ENCODE measurements around the gene CHCHD10.
A peak's percentile ranks its signal among the peaks of the same experiment; 100 is the strongest.

CHCHD10 gene

GRCh38 chr22:23763579-23763945 is 4.2 kb downstream of the CHCHD10 start:
- peak overlapping the region; percentile 66 for H3K4me3 ChIP-seq (ENCODE audit: low read length)
- no peaks in the 10 kb centered on the region for H3K27me3 ChIP-seq (ENCODE audit: control insufficient read depth, low read length)
- H3K9me3 ChIP-seq (ENCODE audit: control insufficient read depth, insufficient read depth, low read length) = no peaks in the 10 kb centered on the region
- H3F3A ChIP-seq (ENCODE audit: control insufficient read depth, insufficient read depth) = no peaks in the 10 kb centered on the region
- peaks cover 44% of the 10 kb centered on the region for H3K36me3 ChIP-seq (ENCODE audit: control insufficient read depth, low read length)
- H3K4me1 ChIP-seq (ENCODE audit: control insufficient read depth, low read length) = peaks cover 49% of the 10 kb centered on the region
- H3K27ac ChIP-seq (ENCODE audit: low read depth, low read length) = peak overlapping the region; percentile 59
- peaks cover 46% of the 10 kb centered on the region for H3K79me2 ChIP-seq (ENCODE audit: control insufficient read depth, low read length)
- TF ChIP-seq CTCF (IDR thresholded peaks at IDR 0.05; ENCODE audit: low read depth, low read length, poor library complexity, severe bottlenecking) (no peak), EZH2phosphoT487 (IDR thresholded peaks at IDR 0.05; ENCODE audit: borderline replicate concordance, low read length) (no peak)
- peak overlapping the region; percentile 92 for H3K4me2 ChIP-seq (ENCODE audit: low read length)
- H4K20me1 ChIP-seq (ENCODE audit: control insufficient read depth, insufficient read depth, low read depth, low read length) = peaks cover 6% of the 10 kb centered on the region; the same call in 1 of the 2 replicates
- H3K9me2 ChIP-seq (replicated peaks; ENCODE audit: control insufficient read depth, low read length) = no peaks in the 10 kb centered on the region

GRCh38 chr22:23762842-23763578 is 4.8 kb downstream of the CHCHD10 start, which contains the start of gene C22orf15:
Gene C22orf15 (plus strand): TSS chr22:23762990. CDS start chr22:23763307, 317 bp downstream.
- no peaks in the 10 kb centered on the region for H3K9me3 ChIP-seq (ENCODE audit: control insufficient read depth, insufficient read depth, low read length)
- H3K27ac ChIP-seq (ENCODE audit: low read depth, low read length) = peak within 1 kb of the TSS; percentile 59
- peaks cover 44% of the 10 kb centered on the region for H3K36me3 ChIP-seq (ENCODE audit: control insufficient read depth, low read length)
- peaks cover 46% of the 10 kb centered on the region for H3K4me1 ChIP-seq (ENCODE audit: control insufficient read depth, low read length)
- H4K20me1 ChIP-seq (ENCODE audit: control insufficient read depth, insufficient read depth, low read depth, low read length) = peaks cover 6% of the 10 kb centered on the region; the same call in 1 of the 2 replicates
- H3F3A ChIP-seq (ENCODE audit: control insufficient read depth, insufficient read depth) = peaks cover 3% of the 10 kb centered on the region; the same call in 1 of the 2 replicates
- H3K79me2 ChIP-seq (ENCODE audit: control insufficient read depth, low read length) = peaks cover 43% of the 10 kb centered on the region
- no peaks in the 10 kb centered on the region for H3K9me2 ChIP-seq (replicated peaks; ENCODE audit: control insufficient read depth, low read length)
- H3K27me3 ChIP-seq (ENCODE audit: control insufficient read depth, low read length) = no peaks in the 10 kb centered on the region
- H3K4me2 ChIP-seq (ENCODE audit: low read length) = peak within 1 kb of the TSS; percentile 92
- TF ChIP-seq EZH2phosphoT487 (IDR thresholded peaks at IDR 0.05; ENCODE audit: borderline replicate concordance, low read length) (no peak), CTCF (IDR thresholded peaks at IDR 0.05; ENCODE audit: low read depth, low read length, poor library complexity, severe bottlenecking) (no peak)
- H3K4me3 ChIP-seq (ENCODE audit: low read length) = peak within 1 kb of the TSS; percentile 66

- Histone ChIP-seq H3K9me2 (replicated peaks; ENCODE audit: control insufficient read depth, low read length) (no peaks in the 10 kb centered on the region), H3K27ac (ENCODE audit: low read depth, low read length) (no peak overlapping the region), H3K4me1 (ENCODE audit: control insufficient read depth, low read length) (peaks cover 49% of the 10 kb centered on the region), H3K4me3 (ENCODE audit: low read length) (no peak overlapping the region), H3K36me3 (ENCODE audit: control insufficient read depth, low read length) (peaks cover 23% of the 10 kb centered on the region), H3K4me2 (ENCODE audit: low read length) (no peak overlapping the region), H3K9me3 (ENCODE audit: control insufficient read depth, insufficient read depth, low read length) (no peaks in the 10 kb centered on the region), H3K27me3 (ENCODE audit: control insufficient read depth, low read length) (no peaks in the 10 kb centered on the region), H3F3A (ENCODE audit: control insufficient read depth, insufficient read depth) (peaks cover 13% of the 10 kb centered on the region), H3K79me2 (ENCODE audit: control insufficient read depth, low read length) (peaks cover 14% of the 10 kb centered on the region), H4K20me1 (ENCODE audit: control insufficient read depth, insufficient read depth, low read depth, low read length) (peaks cover 6% of the 10 kb centered on the region; the same call in 1 of the 2 replicates)
- TF ChIP-seq EZH2phosphoT487 (IDR thresholded peaks at IDR 0.05; ENCODE audit: borderline replicate concordance, low read length) (no peak), CTCF (IDR thresholded peaks at IDR 0.05; ENCODE audit: low read depth, low read length, poor library complexity, severe bottlenecking) (no peak)
These were observed 7.7 kb downstream of the CHCHD10 start for GRCh38 chr22:23760056-23760455.

Measured in DOHH2 (cell line).